Endothelial cell of umbilical vein (primary cell): Measurements from ENCODE around the gene UTF1. TPM values are rescaled to one million over a fixed set of nuclear protein-coding genes. Genes with fewer than 3 reads are reported as not detected.

ENCODE experiments used
- BruUV-seq: library from RNA; stranded (reverse); fragments of 400-500 nt; replicated peaks from 2 replicates; lab custom pipeline; 2021; lab: Mats Ljungman, UMichigan
- CTCF ChIA-PET: fragments of 300-600, 350-600 bp; sonication (Branson Sonifier 250); formaldehyde crosslinking; loops from one replicate; lab custom pipeline; 2021; ENCODE audit warnings: antibody characterized with exemption, inconsistent platforms; lab: Charles Lee
- POLR2A ChIA-PET: fragments of 300-600, 350-600 bp; sonication (Branson Sonifier 250); formaldehyde crosslinking; loops from one replicate; lab custom pipeline; 2021; ENCODE audit warnings: antibody characterized with exemption, inconsistent platforms; lab: Charles Lee
- DNase-seq: peaks from one replicate; pipeline ENCODE4 v3.0.0-alpha.2; 2011; ENCODE audit warnings: low read depth, low spot score
- FAIRE-seq: peaks from 2 replicates; lab custom pipeline; 2011; peaks lifted over from hg19 to GRCh38; lab: Jason Lieb, UNC
- H2AFZ ChIP-seq: 2 replicates; pipeline ENCODE4 v1.6.0; 2012; ENCODE audit warnings: low read depth, low read length, control low read depth, inconsistent platforms
- H3K27ac ChIP-seq: 2 replicates; pipeline ENCODE4 v1.5.1; 2011; ENCODE audit warnings: low read depth, mild to moderate bottlenecking, control low read depth, low read length, moderate library complexity; ENCODE audit not compliant: insufficient read depth
- H3K27me3 ChIP-seq, 2 experiments: 2 replicates each; pipeline versions ENCODE4 v1.6.0 to v1.6.1; 2011; ENCODE audit warnings: low read length in 2 of 2, mixed read lengths in 1 of 2; ENCODE audit not compliant: control insufficient read depth in 2 of 2, insufficient read depth in 2 of 2
- H3K36me3 ChIP-seq, 2 experiments: 2 replicates in 1 of 2; 3 replicates in 1 of 2; pipeline ENCODE4 v1.5.1; 2011; ENCODE audit warnings: low read length in 2 of 2, mild to moderate bottlenecking in 1 of 2, moderate library complexity in 1 of 2; ENCODE audit not compliant: control insufficient read depth in 2 of 2, insufficient read depth in 2 of 2; ENCODE audit errors: extremely low read depth in 1 of 2
- H3K4me1 ChIP-seq: 3 replicates; pipeline ENCODE4 v1.5.1; 2011; ENCODE audit warnings: mild to moderate bottlenecking, low read length; ENCODE audit not compliant: control insufficient read depth, insufficient read depth; ENCODE audit errors: extremely low read depth
- H3K4me2 ChIP-seq: 2 replicates; pipeline ENCODE4 v1.6.1; 2011; ENCODE audit warnings: low read length, control low read depth, mixed read lengths; ENCODE audit not compliant: insufficient read depth
- H3K4me3 ChIP-seq, 3 experiments: fragments of 200-600 bp in 1 of 3; sonication (generic), shearing (Covaris generic) in 1 of 3; replicated peaks in 1 of 3; 2 replicates each; pipeline ENCODE4 v1.5.1; 2011 to 2016; ENCODE audit warnings: control low read depth in 3 of 3, low read length in 3 of 3, mild to moderate bottlenecking in 2 of 3, inconsistent platforms in 1 of 3, low read depth in 1 of 3, moderate library complexity in 1 of 3; ENCODE audit not compliant: insufficient read depth in 1 of 3
- H3K79me2 ChIP-seq: 2 replicates; pipeline ENCODE4 v1.6.0; 2012; ENCODE audit warnings: low read length, inconsistent platforms; ENCODE audit not compliant: control insufficient read depth, insufficient read depth
- H3K9ac ChIP-seq: replicated peaks from 2 replicates; pipeline ENCODE3; 2011; ENCODE audit warnings: low read length, control low read depth; ENCODE audit not compliant: insufficient read depth; ENCODE audit errors: extremely low read depth
- H3K9me1 ChIP-seq: replicated peaks from 3 replicates; pipeline ENCODE4 v1.6.0; 2011; ENCODE audit warnings: mild to moderate bottlenecking, low read length; ENCODE audit not compliant: control insufficient read depth, insufficient read depth; ENCODE audit errors: extremely low read depth
- H3K9me3 ChIP-seq: replicated peaks from 2 replicates; pipeline ENCODE4 v1.5.1; 2012; ENCODE audit warnings: low read length, inconsistent platforms; ENCODE audit not compliant: control insufficient read depth, insufficient read depth
- H4K20me1 ChIP-seq: replicated peaks from 2 replicates; pipeline ENCODE3; 2011; ENCODE audit warnings: mild to moderate bottlenecking, low read length; ENCODE audit not compliant: control insufficient read depth, insufficient read depth; ENCODE audit errors: extremely low read depth
- CTCF ChIP-seq, 2 donors: IDR thresholded peaks; 1 replicate in 1 of 2; 2 replicates in 1 of 2; pipeline ENCODE4 v1.5.1; 2011; ENCODE audit warnings: low read length in 2 of 2, mild to moderate bottlenecking in 2 of 2, moderate library complexity in 2 of 2, control low read depth in 1 of 2, inconsistent platforms in 1 of 2, low read depth in 1 of 2; ENCODE audit not compliant: insufficient read depth in 1 of 2; ENCODE audit errors: extremely low read depth in 1 of 2
- EZH2 ChIP-seq: IDR thresholded peaks from 2 replicates; pipeline ENCODE4 v1.6.1; 2012; ENCODE audit warnings: borderline replicate concordance, low read depth, mild to moderate bottlenecking, moderate library complexity, low read length, inconsistent platforms; ENCODE audit not compliant: severe bottlenecking
- FOS ChIP-seq: IDR thresholded peaks from 2 replicates; pipeline ENCODE4 v1.6.1; 2011; ENCODE audit warnings: mild to moderate bottlenecking, low read length, moderate library complexity, borderline replicate concordance; ENCODE audit not compliant: insufficient read depth
- GATA2 ChIP-seq: IDR thresholded peaks from 2 replicates; pipeline ENCODE4 v1.7.0; 2011; ENCODE audit warnings: low read depth, mild to moderate bottlenecking, moderate library complexity, mixed read lengths, low read length; ENCODE audit not compliant: insufficient read length, insufficient read depth
- JUN ChIP-seq: IDR thresholded peaks from 2 replicates; pipeline ENCODE4 v1.6.1; 2011; ENCODE audit warnings: borderline replicate concordance, low read depth; ENCODE audit not compliant: insufficient read length, insufficient read depth
- MYC ChIP-seq: IDR thresholded peaks from one replicate; pipeline ENCODE4 v1.6.1; 2011; ENCODE audit warnings: mild to moderate bottlenecking, low read depth, low read length
- POLR2A ChIP-seq: IDR thresholded peaks from 2 replicates; pipeline ENCODE4 v1.6.1; 2012; ENCODE audit warnings: low read depth, mild to moderate bottlenecking, control low read depth, low read length
- POLR2AphosphoS5 ChIP-seq: IDR thresholded peaks from 2 replicates; pipeline ENCODE4 v1.6.1; 2012; ENCODE audit warnings: low read depth, mild to moderate bottlenecking, control low read depth, low read length, moderate library complexity; ENCODE audit not compliant: insufficient read depth
- dilution Hi-C: fragments of 300-500 bp; cut with MboI; formaldehyde crosslinking; loops from one replicate; pipeline ENCODE4 v1.15.0; 2019; ENCODE audit warnings: low sequenced_read_pairs; ENCODE audit not compliant: extremely low pct_ligation_motif_present
- intact Hi-C: fragments of 100-400 bp; cut with micrococcal nuclease; formaldehyde crosslinking; loops from one replicate; pipeline ENCODE4 v1.10.0; 2022
- polyA plus RNA-seq, 4 experiments: library from polyadenylated mRNA; depleted of rRNA in 3 of 4; stranded (reverse) in 3 of 4; unstranded in 1 of 4; fragments of >200 nt; gene quantifications; 2 replicates each; pipeline versions ENCODE4 v1.2.1 to v1.2.3, GENCODE V29; 2011 to 2012; ENCODE audit warnings: missing spikeins in 1 of 4
- total RNA-seq: library from RNA; stranded (reverse); gene quantifications from 2 replicates; pipeline ENCODE4 v1.2.3, GENCODE V29; 2021
- TF ChIP-seq, protein P1 (sequence below): IDR thresholded peaks from 2 replicates; pipeline ENCODE4 v1.6.1; 2011; ENCODE audit not compliant: insufficient read depth, insufficient read length

Gene UTF1
- total and polyA plus RNA-seq, 2 donors (not counting 3 experiments of a cell fraction or from before 2014, with no cell fraction given), result not detected

GRCh38 chr10:133187091-133187905 is 42.7 kb upstream of the UTF1 start:
- no peak overlapping the region for H2AFZ ChIP-seq
- ChIA-PET CTCF (no interaction called here), POLR2A (no interaction called here)
- no peaks in the 10 kb centered on the region for H3K9me3 ChIP-seq
- no peak overlapping the region for H3K4me2 ChIP-seq
- no peak overlapping the region for H3K9ac ChIP-seq
- no peak for TF ChIP-seq MYC
- no peak for TF ChIP-seq FOS
- TF ChIP-seq POLR2AphosphoS5, result no peak
- no peak for TF ChIP-seq POLR2A
- TF ChIP-seq CTCF (IDR thresholded peaks at IDR 0.05; ENCODE audit: extremely low read depth in 1 of 2, insufficient read depth in 1 of 2, low read depth in 1 of 2, low read length in 2 of 2), result no peak
- TF ChIP-seq JUN, result no peak
- TF ChIP-seq, protein P1, sequence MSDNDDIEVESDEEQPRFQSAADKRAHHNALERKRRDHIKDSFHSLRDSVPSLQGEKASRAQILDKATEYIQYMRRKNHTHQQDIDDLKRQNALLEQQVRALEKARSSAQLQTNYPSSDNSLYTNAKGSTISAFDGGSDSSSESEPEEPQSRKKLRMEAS, result no peak
- no peak for TF ChIP-seq EZH2
- TF ChIP-seq GATA2, result no peak
- intact Hi-C loops (no loop called here), dilution Hi-C loops (no loop called here)
- H3K9me1 ChIP-seq, result no peaks in the 10 kb centered on the region
- no peak overlapping the region for H3K4me3 ChIP-seq
- DNase-seq (no peak), FAIRE-seq (no peak)
- no peaks in the 10 kb centered on the region for H3K4me1 ChIP-seq
- H3K79me2 ChIP-seq, result no peaks in the 10 kb centered on the region
- no peaks in the 10 kb centered on the region for H3K27me3 ChIP-seq
- H4K20me1 ChIP-seq, result no peaks in the 10 kb centered on the region
- no peaks in the 10 kb centered on the region for H3K36me3 ChIP-seq
- no TSS peak for BruUV-seq
- H3K27ac ChIP-seq, result no peak overlapping the region
